Neural cell (in vitro differentiated cells): ENCODE measurements around the gene PTPRQ. TPM values are rescaled to one million over a fixed set of nuclear protein-coding genes. Genes with fewer than 3 reads are reported as not detected.

Experiments used
- H2AFZ ChIP-seq: fragments of 200-600, 300-800 bp; sonication (generic), shearing (Covaris generic); 2 replicates; pipeline ENCODE4 v1.6.0; 2014; ENCODE audit warnings: low read depth, mild to moderate bottlenecking, antibody characterized with exemption, low read length, moderate library complexity
- H3F3A ChIP-seq: fragments of 200-600 bp; shearing (Covaris generic); 2 replicates; pipeline ENCODE4 v1.6.1; 2016; ENCODE audit warnings: mild to moderate bottlenecking, moderate library complexity, mixed read lengths, antibody characterized with exemption, low read length; ENCODE audit not compliant: insufficient read depth, poor library complexity, severe bottlenecking
- H3K27ac ChIP-seq: fragments of 200-600, 300-800 bp; sonication (generic), shearing (Covaris generic); 2 replicates; pipeline ENCODE4 v1.5.1; 2014; ENCODE audit warnings: mild to moderate bottlenecking, low read length, moderate library complexity
- H3K27me3 ChIP-seq: fragments of 300-800, 200-600 bp; sonication (generic), shearing (Covaris generic); 2 replicates; pipeline ENCODE4 v1.6.0; 2014; ENCODE audit warnings: mild to moderate bottlenecking, low read depth, low read length, moderate library complexity; ENCODE audit not compliant: insufficient read depth
- H3K36me3 ChIP-seq: fragments of 300-800, 200-600 bp; sonication (generic), shearing (Covaris generic); 2 replicates; pipeline ENCODE4 v1.5.1; 2014; ENCODE audit warnings: mild to moderate bottlenecking, antibody characterized with exemption, low read length, moderate library complexity; ENCODE audit not compliant: insufficient read depth
- H3K4me2 ChIP-seq: fragments of 300-800, 200-600 bp; sonication (generic), shearing (Covaris generic); 2 replicates; pipeline ENCODE4 v1.6.0; 2014; ENCODE audit warnings: mild to moderate bottlenecking, low read length
- H3K4me3 ChIP-seq: fragments of 300-800, 200-600 bp; sonication (generic), shearing (Covaris generic); 2 replicates; pipeline ENCODE4 v1.5.1; 2014; ENCODE audit warnings: mild to moderate bottlenecking, low read length, moderate library complexity
- H3K79me2 ChIP-seq: fragments of 200-600 bp; shearing (Covaris generic); replicated peaks from 2 replicates; pipeline ENCODE4 v1.6.0; 2014; ENCODE audit warnings: mild to moderate bottlenecking, low read length, moderate library complexity; ENCODE audit not compliant: insufficient read depth
- H3K9ac ChIP-seq: fragments of 300-800, 200-600 bp; sonication (generic), shearing (Covaris generic); 2 replicates; pipeline ENCODE4 v1.6.1; 2016; ENCODE audit warnings: mild to moderate bottlenecking, low read length, mixed read lengths
- H3K9me2 ChIP-seq: fragments of 200-600 bp; shearing (Covaris generic); 2 replicates; pipeline ENCODE4 v1.6.1; 2016; ENCODE audit warnings: mild to moderate bottlenecking, low read length, mixed read lengths; ENCODE audit not compliant: insufficient read depth
- H3K9me3 ChIP-seq: fragments of 200-600, 300-800 bp; sonication (generic), shearing (Covaris generic); 2 replicates; pipeline ENCODE4 v1.6.1; 2016; ENCODE audit warnings: mild to moderate bottlenecking, mixed run types, low read length, moderate library complexity, mixed read lengths
- H4K20me1 ChIP-seq: fragments of 200-600 bp; shearing (Covaris generic); 2 replicates; pipeline ENCODE4 v1.6.1; 2016; ENCODE audit warnings: mild to moderate bottlenecking, mixed run types; ENCODE audit not compliant: insufficient read depth
- EP300 ChIP-seq: fragments of 450-650 bp; conservative IDR thresholded peaks from 2 replicates; pipeline ENCODE4 v1.6.1; 2014; ENCODE audit warnings: antibody characterized with exemption, mild to moderate bottlenecking, moderate library complexity; ENCODE audit not compliant: poor library complexity, severe bottlenecking
- EZH2 ChIP-seq: fragments of 200-600, 300-800 bp; shearing (Covaris generic), sonication (generic); IDR thresholded peaks from 2 replicates; pipeline ENCODE4 v1.6.1; 2014; ENCODE audit warnings: antibody characterized with exemption, low read length, borderline replicate concordance, mild to moderate bottlenecking; ENCODE audit not compliant: insufficient read depth, poor library complexity, severe bottlenecking
- MXI1 ChIP-seq: fragments of 450-650 bp; conservative IDR thresholded peaks from 2 replicates; pipeline ENCODE4 v1.6.1; 2014; ENCODE audit warnings: antibody characterized with exemption, mild to moderate bottlenecking; ENCODE audit not compliant: poor library complexity, severe bottlenecking
- POLR2AphosphoS5 ChIP-seq: IDR thresholded peaks from 2 replicates; pipeline ENCODE4 v1.6.1; 2012
- RAD21 ChIP-seq: fragments of 450-650 bp; conservative IDR thresholded peaks from 2 replicates; pipeline ENCODE4 v1.6.1; 2014; ENCODE audit warnings: antibody characterized with exemption, mild to moderate bottlenecking, moderate library complexity
- SMC3 ChIP-seq: fragments of 450-650 bp; conservative IDR thresholded peaks from 2 replicates; pipeline ENCODE4 v1.6.1; 2014; ENCODE audit warnings: antibody characterized with exemption, mild to moderate bottlenecking, moderate library complexity; ENCODE audit not compliant: poor library complexity
- TAF1 ChIP-seq: IDR thresholded peaks from 2 replicates; pipeline ENCODE4 v1.6.1; 2012; ENCODE audit warnings: low read depth
- polyA plus RNA-seq: library from polyadenylated mRNA; depleted of rRNA; stranded (reverse); fragments of >200 nt; gene quantifications from 2 replicates; pipeline ENCODE4 v1.2.3, GENCODE V29; 2014
- TF ChIP-seq, protein P1 (sequence below): fragments of 450-650 bp; IDR thresholded peaks from 2 replicates; pipeline ENCODE4 v1.5.1; 2014; ENCODE audit warnings: antibody characterized with exemption, mild to moderate bottlenecking, moderate library complexity; ENCODE audit not compliant: poor library complexity, severe bottlenecking
- TF ChIP-seq, protein P2 (sequence below): IDR thresholded peaks from 2 replicates; pipeline ENCODE4 v1.6.1; 2012; ENCODE audit warnings: borderline replicate concordance

The PTPRQ gene
- polyA plus RNA-seq, 1 donor from 2014 or later = not detected

DNA sequence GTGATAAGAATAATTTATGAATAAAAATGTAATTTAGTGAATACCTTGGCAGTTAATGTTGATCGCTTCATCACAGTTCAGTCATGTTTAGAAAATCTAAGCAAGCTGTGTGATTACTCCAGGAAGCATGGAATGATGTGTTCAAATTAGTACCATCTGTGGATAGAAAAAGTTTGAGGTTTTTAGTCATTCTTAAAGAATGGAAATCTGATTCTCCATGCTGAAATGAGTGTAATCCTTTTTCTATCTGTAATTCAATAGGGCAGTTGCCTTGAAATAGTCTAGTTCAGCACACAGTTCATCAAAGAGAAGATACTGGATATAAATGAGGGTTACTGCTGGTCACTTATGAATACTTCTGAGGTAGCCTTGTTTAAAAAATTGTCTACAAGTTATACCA is 136.2 kb downstream of the PTPRQ start:
- H3K36me3 ChIP-seq = no peaks in the 10 kb centered on the region
- no peak overlapping the region for H3K4me3 ChIP-seq
- no peaks in the 10 kb centered on the region for H3K79me2 ChIP-seq
- no peak overlapping the region for H3K4me2 ChIP-seq
- no peaks in the 10 kb centered on the region for H3F3A ChIP-seq
- TF ChIP-seq POLR2AphosphoS5 (no peak), TAF1 (no peak), EP300 (no peak), MXI1 (no peak), RAD21 (no peak), EZH2 (no peak), SMC3 (no peak)
- TF ChIP-seq, protein P1, sequence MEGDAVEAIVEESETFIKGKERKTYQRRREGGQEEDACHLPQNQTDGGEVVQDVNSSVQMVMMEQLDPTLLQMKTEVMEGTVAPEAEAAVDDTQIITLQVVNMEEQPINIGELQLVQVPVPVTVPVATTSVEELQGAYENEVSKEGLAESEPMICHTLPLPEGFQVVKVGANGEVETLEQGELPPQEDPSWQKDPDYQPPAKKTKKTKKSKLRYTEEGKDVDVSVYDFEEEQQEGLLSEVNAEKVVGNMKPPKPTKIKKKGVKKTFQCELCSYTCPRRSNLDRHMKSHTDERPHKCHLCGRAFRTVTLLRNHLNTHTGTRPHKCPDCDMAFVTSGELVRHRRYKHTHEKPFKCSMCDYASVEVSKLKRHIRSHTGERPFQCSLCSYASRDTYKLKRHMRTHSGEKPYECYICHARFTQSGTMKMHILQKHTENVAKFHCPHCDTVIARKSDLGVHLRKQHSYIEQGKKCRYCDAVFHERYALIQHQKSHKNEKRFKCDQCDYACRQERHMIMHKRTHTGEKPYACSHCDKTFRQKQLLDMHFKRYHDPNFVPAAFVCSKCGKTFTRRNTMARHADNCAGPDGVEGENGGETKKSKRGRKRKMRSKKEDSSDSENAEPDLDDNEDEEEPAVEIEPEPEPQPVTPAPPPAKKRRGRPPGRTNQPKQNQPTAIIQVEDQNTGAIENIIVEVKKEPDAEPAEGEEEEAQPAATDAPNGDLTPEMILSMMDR = no peak
- TF ChIP-seq, protein P2, sequence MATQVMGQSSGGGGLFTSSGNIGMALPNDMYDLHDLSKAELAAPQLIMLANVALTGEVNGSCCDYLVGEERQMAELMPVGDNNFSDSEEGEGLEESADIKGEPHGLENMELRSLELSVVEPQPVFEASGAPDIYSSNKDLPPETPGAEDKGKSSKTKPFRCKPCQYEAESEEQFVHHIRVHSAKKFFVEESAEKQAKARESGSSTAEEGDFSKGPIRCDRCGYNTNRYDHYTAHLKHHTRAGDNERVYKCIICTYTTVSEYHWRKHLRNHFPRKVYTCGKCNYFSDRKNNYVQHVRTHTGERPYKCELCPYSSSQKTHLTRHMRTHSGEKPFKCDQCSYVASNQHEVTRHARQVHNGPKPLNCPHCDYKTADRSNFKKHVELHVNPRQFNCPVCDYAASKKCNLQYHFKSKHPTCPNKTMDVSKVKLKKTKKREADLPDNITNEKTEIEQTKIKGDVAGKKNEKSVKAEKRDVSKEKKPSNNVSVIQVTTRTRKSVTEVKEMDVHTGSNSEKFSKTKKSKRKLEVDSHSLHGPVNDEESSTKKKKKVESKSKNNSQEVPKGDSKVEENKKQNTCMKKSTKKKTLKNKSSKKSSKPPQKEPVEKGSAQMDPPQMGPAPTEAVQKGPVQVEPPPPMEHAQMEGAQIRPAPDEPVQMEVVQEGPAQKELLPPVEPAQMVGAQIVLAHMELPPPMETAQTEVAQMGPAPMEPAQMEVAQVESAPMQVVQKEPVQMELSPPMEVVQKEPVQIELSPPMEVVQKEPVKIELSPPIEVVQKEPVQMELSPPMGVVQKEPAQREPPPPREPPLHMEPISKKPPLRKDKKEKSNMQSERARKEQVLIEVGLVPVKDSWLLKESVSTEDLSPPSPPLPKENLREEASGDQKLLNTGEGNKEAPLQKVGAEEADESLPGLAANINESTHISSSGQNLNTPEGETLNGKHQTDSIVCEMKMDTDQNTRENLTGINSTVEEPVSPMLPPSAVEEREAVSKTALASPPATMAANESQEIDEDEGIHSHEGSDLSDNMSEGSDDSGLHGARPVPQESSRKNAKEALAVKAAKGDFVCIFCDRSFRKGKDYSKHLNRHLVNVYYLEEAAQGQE = no peak
- H3K9ac ChIP-seq = no peak overlapping the region
- no peak overlapping the region for H2AFZ ChIP-seq
- no peaks in the 10 kb centered on the region for H4K20me1 ChIP-seq
- no peak overlapping the region for H3K27ac ChIP-seq
- no peaks in the 10 kb centered on the region for H3K9me3 ChIP-seq
- H3K9me2 ChIP-seq = no peaks in the 10 kb centered on the region
- H3K27me3 ChIP-seq = no peaks in the 10 kb centered on the region

DNA sequence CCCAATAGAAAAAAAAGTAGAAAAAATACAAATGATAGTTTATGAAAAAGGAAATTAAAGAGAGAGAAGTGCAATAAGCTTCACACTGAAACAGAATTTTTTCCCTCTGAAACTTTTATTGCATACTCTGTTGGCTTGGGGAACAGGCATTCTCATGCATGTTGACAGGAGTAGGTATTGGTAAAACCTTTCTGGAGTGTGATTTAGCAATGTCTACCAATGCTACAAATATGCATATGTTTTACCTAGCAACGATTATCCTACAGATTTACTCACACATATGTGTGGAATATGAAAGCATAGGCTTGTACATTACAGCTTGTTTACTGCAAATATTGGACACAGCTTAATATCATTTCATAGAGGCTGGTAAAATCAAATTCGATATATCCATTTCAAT is 137.7 kb downstream of the PTPRQ start:
- no peaks in the 10 kb centered on the region for H3F3A ChIP-seq
- no peaks in the 10 kb centered on the region for H3K79me2 ChIP-seq
- no peaks in the 10 kb centered on the region for H3K9me3 ChIP-seq
- no peaks in the 10 kb centered on the region for H4K20me1 ChIP-seq
- no peak for TF ChIP-seq TAF1
- no peak for TF ChIP-seq POLR2AphosphoS5
- no peak for TF ChIP-seq SMC3
- no peak for TF ChIP-seq MXI1
- TF ChIP-seq, protein P2 = no peak
- TF ChIP-seq RAD21 = no peak
- no peak for TF ChIP-seq EP300
- no peaks in the 10 kb centered on the region for H3K9me2 ChIP-seq
- no peaks in the 10 kb centered on the region for H3K36me3 ChIP-seq
- H3K4me3 ChIP-seq = no peak overlapping the region
- H3K27me3 ChIP-seq = no peaks in the 10 kb centered on the region
- H3K4me2 ChIP-seq = no peak overlapping the region
- no peak overlapping the region for H3K9ac ChIP-seq
- no peak overlapping the region for H3K27ac ChIP-seq
- H2AFZ ChIP-seq = no peak overlapping the region
